Fibroblast of skin of scalp (primary cell): ENCODE measurements around the gene PRKCE.
"Not testable (repeated sequence)": the region's sequence is repeated elsewhere in the genome, so short reads cannot be mapped to it uniquely, and the experiment has no call there.

Experiments used
- DNase-seq: peaks from one replicate; pipeline ENCODE4 v3.0.0-alpha.2; 2013

The PRKCE gene

DNA sequence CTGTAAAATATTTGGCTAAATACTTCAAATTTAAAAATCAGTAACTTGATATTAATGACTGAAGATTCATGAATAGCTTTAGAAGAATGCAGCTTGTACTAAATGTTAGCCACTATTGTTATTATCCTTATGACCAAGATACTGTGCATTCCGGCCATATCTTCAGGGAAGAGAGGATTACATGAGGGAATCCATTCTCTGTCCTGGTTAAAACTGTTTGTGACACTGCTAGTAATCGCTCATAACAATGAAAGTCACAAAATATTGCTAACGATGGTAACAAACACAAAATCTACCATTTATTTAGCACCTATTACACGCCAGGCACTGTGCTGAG lies 217.7 kb downstream of the PRKCE start:
- DNase-seq = peak; percentile 82

DNA sequence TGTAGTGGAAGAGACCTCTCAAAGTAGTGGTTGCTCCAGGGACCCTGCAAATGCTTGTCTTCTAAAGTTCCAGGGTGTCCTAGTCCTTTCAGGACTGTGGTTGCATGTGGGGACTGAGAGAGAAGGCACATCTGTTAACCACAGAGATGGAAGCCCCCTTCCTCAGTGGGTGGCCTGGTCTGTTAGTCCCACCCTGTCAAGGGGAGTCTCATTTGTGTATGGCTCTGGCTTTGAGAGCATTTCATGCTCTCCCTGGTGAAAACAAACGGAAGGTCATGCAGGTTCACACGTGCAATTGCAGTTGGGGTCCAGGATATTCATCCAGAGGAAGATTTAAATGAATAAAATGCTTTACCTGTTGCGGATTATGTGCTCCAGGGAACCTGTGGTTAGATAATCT lies 219.6 kb downstream of the PRKCE start:
- DNase-seq = no peak

DNA sequence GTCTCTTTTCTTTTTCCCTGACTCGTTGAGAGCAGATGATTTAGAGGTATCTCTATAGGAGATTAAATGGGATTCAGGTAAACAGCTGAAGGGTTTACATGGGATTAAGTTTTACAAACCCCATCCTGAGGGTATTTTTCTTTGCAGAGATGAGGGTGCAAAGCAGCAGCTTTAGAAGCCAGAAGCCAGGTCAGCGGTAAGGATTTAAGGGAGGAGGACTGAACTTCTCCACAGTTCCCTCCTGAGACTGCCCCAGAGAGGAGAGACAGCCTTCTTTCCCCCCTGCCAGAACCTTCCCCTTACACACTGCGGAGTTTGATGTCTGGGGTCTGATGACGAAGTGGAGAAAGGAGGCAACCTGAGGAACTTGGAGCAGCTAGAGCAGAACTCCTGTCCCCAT lies 220.1 kb downstream of the PRKCE start:
- DNase-seq = no peak

DNA sequence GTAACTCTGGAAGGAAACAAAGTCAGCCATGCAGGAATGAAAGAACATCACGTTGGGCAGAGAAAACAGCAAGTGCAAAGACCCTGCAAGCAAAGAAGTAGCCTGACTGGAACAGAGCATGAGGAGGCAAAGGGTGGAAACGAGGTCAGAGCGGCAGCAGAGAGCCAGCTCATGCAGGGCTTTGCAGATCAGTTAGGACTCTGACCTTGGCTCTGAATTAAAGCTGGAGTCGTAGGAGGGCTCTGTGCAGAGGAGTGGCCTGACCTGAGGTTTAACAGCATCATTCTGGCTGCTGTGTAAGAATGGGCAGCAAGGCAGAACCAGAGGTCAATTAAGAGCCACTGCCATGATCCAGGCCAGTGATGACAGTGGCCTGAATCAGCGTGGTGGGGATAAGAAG lies 220.7 kb downstream of the PRKCE start:
- no peak for DNase-seq

DNA sequence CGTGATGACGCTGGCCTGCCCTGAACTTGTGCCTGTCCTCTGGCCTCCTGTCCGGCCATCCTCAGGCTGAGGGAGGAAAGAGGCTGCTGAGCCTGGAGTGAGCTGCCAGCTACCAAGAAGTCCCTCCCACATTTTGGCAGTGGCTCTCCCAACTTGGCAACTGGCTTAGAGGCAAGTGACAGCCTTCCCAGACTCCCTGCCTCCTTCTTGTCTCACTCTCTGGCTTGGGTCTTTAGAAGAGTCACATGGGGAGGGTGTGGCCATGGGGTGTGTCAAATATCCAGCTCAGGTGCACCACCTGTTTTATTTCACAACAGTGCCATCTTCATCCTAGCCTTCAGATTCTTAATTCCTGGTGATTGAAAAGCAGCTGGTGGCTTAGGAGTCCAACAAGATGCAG lies 222.9 kb downstream of the PRKCE start:
- DNase-seq = no peak

DNA sequence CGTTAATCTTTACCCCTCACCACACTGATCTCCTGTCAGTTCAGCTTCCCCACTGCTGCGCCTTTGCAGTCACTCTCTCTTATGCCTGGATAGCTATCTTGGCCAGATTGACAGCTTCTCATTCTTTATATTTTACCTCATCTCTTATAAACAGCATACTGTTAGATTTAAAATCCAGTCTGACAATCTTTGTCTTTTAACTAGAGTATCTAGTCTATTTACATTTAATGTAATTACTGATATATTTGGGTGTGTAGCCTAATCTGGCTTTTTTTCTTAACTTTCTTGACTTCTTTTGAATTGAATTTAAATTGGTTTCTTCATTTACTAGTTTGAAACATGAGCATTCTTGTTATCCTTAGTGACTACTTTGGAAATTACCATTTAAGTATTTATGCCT lies 225.1 kb downstream of the PRKCE start:
- no peak for DNase-seq

DNA sequence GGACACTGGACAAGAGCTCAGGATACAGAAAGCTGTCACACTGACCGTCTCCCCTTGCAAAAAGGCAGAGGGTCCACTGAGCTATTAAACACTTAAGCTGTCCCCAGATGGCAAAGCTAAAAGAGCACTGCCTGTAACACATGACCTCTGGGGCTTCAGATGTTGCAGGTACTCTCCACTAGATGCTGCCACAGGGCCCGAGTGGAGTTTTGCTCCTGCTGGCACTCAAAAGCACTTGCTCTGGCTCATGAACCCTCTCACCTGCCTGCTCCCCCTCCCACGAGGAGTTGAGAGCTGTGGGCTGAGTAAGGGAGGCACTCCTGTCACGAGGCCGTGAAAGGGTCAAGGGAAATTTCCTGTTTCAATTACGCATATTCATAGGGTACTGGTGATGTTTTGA lies 227.9 kb downstream of the PRKCE start:
- DNase-seq = no peak

DNA sequence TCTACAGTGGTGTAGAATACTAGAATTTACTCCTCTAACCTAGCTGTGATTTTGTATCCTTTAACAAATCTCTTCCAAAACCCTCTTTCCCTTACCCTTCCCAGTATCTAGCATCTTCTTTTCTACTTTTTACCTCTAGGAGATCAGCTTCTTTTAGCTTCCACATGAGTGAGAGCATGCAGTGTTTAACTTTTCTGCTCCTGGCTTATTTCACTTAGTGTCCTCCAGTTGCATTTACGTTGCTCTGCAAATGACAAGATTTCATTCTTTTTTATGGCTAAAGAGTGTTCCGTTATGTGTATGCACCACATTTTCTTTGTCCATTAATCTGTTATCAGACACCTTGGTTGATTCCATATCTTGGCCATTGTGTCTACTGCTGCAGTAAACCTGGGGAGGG lies 228.5 kb downstream of the PRKCE start:
- no peak for DNase-seq

DNA sequence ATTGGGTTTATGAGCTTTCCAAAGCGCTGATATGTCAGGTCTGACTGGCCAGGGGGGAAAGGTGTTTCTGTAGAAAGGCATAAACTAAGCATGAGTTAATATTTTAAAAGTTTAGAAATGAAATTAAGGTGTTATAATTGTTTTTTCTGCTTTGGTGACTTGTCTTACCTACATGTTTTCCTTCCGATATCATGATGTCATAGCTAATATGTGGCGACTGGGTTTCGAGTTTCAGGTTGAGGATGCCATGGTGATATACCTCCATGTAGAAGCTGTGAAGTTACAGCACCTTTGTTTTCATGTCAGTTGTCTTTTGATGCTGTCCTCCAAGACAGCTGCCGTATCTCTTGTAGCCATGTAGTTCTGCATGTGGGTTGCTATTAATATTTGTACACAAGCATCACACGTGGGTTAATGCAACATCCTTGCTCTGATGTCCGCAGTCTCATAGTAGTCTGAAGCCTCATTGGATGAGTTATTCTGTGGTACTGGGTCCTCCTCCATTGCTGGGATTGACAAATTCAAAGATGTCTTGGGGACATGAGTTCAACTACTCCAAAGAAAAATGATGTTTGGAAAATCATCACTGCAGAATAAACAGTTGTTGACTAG lies 230.6 kb downstream of the PRKCE start:
- DNase-seq = no peak

DNA sequence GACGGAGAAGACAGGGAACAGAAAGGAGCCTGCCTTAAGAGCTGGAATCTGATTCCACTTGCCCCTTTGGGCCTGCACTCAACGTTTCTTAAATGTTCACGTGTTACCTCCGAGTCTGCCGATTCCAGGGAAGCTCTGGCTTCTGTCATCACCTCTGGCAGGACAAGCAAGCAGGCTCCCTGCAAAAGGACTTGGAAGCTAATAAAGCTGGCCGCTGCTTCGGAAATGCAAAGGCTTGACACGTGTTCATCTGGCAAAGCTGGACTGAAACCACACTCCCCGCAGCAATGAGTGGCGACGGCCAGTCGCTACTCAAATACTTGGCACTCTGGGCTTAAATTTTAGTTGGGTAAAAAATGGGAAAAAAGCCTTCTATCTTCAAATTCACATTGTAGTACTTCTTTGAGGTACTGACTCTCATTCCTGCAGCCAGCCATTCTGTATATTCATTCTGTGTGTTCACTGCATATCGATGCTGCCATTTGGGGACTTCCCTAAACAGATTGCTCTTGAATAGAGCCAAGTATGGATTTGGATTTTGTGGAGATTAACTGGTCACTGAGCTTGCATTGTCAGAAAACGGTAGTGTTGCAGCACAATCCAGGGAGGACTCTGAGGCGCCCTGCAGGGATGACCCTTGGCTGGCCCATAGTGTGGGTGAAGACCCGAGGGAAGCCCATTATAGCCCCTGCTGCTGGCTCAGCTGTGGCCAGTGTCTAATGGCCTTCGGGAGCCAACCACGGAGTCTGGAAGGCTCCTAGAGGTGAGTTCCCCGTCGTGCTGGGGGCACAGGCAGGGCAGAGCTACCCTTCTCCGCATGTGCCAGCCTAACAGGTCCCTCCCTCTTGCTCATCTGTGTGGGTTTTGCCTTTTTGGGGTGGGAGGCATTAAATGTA lies 231.5 kb downstream of the PRKCE start:
- peak; percentile 74 for DNase-seq

DNA sequence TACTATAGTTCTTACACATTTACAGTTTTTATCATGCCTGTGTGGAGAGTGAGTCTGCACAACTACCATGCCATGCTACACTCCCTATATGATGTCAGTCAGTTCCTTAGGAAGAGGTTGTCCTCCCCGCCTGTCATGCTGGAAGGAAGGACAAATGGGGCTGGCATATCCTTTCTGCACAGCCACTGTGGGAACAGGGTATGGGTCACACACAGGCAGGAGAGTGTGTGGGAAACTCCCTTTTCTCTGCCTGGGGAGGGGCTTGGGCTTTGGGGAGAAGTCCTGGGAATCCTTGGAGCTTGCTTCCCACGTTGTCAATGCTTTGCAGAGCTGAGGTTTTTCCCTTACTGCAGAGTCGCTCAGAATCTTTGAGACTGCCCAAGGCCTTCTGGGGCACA lies 232.1 kb downstream of the PRKCE start:
- DNase-seq = no peak

DNA sequence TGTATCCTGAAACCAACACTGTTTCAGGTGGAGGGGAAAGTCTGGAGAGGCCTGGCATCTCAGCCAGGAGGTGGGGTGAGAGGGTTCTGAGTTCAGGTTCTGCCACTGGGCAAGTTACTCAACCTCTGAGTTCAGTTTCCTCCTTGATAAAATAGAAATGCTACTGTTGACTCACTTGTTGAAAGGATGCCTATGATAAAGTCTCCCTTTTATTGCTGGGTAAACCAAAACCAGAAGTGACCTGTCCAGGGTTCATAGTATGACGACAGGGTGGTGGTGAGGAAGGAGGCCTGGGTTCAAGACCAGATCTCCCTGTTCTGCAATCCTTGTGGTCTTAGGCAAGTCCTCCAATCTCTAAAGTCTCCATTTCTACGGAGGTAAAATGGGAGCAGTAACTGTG lies 232.7 kb downstream of the PRKCE start:
- DNase-seq = no peak

DNA sequence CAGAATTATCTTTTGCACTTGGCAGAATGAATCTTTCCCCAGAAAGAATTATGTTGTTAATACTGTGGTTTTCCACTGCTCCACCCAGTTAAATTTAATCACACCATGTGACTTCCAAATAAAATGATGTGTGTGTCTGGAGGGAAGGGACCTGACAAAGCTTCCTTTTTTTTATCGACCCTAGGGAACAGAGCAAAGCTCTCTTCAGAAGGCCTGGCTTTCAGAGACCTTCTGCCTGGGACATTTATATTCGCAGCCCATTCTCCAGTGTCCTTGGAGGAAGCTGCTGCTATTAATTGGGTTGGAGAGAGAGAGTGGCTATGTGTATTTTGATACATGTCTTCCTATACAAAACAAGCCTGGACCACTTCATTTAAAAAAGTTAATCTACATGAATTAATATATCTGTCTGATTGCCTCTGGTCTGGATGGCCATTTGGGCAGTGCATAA lies 233.7 kb downstream of the PRKCE start:
- DNase-seq = peak; percentile 38

DNA sequence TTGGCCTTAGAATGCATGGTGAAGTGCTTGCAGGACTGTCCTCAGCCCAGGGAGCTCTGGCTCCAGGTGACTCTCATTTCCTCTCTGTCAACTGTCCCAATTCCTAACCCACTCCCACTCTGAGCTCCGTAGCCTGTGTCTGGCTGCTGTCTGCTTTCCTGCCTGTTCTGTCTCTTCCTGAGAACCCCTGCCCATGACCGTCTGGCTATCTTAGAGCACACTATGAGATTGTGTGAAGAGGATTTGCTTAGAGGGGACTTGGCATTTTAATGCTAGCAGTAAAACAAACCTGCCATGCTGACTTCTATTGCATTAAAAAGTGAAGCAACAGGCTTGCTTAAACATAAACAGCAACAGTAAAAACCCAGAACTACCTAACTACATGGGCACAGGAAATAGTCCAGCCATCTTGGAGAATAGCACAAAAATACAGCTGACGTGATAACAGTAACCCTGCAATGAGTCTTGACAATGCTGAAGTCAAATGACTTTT lies 234.7 kb downstream of the PRKCE start:
- DNase-seq = no peak

DNA sequence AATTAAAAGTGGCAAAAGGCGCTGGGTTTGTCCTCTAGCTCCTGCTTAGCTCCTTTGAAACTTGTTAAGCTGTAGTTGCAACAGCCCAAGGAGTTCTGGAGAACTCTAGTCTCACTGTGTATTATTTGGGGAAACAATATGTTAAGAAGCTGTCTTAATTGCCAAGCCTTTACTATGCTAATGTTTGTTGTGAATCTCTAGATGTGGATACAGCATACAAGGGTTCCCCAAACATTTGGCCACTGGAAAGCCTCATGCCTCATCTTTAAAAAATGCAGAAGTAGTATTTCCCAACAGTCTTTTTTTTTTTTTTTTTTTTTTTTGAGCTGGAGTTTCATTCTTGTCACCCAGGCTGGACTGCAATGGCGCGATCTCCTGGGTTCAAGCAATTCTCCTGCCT lies 236.7 kb downstream of the PRKCE start:
- peak; percentile 58 for DNase-seq

DNA sequence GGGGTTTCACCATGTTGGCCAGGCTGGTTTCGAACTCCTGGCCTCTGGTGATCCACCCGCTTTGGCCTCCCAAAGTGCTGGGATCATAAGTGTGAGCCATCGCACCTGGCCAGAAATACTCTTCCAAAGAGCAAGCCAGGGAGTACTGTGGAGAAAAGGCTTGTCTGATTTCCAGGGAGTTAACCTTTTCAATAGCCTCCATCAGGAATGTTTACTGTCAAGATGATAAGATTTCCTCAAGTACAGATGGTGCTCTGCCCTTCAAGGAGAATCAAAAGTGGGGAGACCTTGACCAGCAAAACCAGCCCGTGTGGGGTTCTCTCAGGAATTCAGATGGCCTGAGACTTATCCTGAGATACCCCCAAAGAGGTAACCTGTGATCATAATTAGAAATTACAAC lies 237.2 kb downstream of the PRKCE start:
- no peak for DNase-seq

DNA sequence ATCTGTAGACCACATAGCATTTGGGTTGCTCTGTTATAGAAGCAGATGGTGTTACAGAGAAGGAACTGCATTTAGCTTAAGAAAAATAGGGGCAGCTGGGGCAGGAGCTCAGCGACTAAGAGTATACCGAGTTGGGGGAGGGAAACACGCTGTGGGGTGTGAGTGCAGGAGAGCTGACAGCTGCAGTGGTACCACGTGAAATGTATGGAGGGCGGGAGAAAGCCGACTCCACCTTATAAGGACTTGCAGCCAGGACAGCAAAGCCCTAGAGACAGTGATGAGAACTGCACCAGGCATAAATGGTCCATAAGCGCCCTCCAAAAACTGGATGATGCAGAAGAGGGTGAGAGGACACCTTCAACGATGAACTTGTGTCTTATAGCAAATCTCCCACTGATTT lies 237.6 kb downstream of the PRKCE start:
- peak; percentile 56 for DNase-seq

DNA sequence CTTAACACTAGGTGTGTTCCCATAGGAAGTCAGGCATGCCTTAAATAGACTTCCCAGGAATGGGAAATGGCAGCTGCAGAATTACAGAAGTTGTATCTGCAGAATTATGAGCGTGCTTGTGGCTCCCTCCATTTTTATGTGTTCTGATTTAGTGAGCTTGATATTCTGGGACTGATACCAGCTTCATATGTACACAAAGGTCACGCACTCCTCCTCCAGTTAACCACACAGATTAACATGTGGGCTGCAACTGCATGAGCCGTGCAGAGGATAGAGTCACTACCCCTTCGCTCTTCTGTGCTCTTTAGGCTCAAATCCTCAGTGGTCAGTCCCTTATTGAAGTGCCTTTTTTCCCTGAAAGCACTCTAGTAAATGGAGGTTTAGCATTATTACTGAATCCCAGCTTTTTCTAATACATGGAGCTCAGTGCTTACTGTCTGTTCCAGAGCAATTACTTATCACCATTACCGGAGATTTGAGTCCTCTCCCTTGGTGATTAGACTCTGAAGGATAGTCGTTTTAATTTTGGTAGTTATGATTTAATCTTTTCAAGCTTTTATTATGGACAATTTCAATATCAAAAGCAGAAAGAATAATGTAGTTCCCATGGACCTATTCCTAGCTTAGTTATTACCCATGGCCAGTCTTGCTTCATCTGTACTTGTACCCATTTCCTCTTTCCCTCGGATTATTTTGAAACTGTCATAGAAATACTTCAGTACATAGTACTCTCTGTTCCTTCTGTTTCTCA lies 238.3 kb downstream of the PRKCE start:
- no peak for DNase-seq

DNA sequence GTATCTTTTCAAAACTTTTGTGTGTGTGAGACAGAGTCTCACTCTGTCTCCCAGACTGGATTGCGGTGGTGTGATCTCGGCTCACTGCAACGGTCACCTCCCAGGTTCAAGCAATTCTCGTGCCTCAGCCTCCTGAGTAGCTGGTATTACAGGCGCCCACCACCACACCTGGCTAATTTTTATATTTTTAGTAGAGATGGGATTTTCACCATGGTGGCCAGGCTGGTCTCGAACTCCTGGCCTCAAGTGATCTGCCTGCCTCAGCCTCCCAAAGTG lies 238.8 kb downstream of the PRKCE start:
- not testable (repeated sequence) for DNase-seq

DNA sequence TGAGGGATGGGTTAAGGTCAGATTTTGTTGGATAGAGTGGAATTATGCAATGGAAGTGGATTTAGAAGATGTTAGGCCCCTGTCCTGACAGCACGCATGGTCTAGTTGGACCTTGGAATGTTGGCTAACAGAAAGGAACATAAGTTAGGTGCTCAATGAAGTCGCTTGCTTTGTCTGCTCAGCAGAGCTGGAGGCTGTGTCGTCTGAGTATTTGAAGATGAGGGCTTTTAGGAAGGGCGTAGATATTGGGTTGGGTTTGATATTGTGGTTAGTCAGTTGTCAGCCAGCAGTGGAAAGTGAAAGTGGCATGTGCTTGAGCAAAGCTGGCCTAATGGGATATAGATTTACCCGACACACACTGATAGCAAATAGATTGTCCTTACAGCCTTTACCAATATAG lies 239.3 kb downstream of the PRKCE start:
- no peak for DNase-seq

DNA sequence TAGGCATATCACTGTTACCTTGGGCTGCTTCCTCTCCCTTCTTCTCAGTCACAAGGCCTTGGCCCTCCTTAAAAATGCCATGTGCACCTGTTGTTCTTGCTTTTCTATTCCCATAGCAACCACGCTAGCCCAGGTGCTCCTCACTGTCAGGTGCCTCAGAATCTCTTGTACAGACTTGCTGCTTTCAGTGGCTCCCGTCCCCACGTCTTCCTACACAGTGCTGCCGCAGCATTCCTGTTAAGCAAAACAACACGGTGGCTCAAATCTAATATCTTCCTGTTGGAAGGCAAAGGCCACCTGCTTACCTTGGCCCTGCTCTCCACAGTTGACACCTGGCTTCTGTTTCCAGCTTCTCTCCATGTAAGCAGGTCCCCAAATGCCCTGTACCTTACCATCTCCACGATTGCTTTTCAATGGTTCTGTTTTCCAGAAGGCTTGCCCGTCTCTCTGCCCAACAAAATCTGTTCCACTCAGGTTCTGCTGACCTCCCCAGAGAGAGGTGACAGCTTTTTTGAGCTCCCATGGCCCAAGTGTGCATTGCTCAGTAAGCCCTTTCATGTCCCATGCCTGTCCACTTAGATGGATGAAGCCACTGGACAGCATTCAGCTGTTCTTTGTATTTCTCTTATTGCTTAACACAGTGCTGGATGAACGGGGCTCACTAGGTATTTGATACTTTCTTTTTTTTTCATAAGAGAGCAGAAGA lies 240.4 kb downstream of the PRKCE start:
- DNase-seq = no peak

DNA sequence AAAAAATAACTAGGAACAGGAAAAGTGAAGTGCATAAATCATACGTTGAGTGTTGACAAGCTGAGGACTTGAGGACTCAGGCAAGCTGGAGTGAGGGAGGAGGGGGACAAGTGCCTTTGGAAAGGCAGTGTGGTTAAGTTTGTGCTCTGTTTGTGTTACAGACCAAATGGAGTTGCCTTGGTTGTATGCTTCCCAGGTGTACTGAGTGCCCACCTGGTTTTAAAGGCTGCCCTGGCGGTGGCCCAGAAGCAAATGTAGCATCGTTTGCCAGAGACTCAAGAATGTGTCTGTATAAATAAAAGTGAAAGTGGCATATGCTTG lies 240.9 kb downstream of the PRKCE start:
- peak; percentile 51 for DNase-seq

DNA sequence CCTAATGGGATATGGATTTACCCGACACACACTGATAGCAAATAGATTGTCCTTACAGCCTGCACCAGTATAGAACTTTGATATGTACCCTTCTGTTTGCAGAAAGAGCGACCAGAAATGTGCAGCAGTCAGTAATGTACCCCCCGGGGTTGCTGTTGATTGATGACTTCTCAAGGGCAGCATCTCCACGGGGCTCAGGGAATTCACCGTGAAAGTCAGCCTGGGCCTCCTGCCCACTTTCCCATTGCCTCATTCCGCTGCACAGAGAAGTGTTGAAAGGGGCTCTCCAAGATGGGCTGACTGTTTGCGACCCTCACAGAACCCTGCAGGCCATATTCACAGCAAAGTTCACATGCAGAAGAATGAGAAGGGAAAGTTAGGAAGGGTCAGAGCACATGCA lies 241.3 kb downstream of the PRKCE start:
- peak; percentile 83 for DNase-seq
